ENCODE data around the gene MYLK.
"Not testable (repeated sequence)": the region's sequence is repeated elsewhere in the genome, so short reads cannot be mapped to it uniquely, and the experiment has no call there.

Gene MYLK

GRCh38 chr3:123884203-123884831 is at the start of gene MYLK:
Gene MYLK, minus strand, starts transcription at chr3:123884332. Its CDS starts 90,491 bp downstream, at chr3:123793841.
- DNase-seq (ENCODE audit: low read depth in 2 of 2), result peak in 1 of 2 donors; percentile 8

GRCh38 chr3:123930445-123930844 is 46.3 kb upstream of the MYLK start:
- no peak for DNase-seq (ENCODE audit: low read depth in 2 of 2)

DNA sequence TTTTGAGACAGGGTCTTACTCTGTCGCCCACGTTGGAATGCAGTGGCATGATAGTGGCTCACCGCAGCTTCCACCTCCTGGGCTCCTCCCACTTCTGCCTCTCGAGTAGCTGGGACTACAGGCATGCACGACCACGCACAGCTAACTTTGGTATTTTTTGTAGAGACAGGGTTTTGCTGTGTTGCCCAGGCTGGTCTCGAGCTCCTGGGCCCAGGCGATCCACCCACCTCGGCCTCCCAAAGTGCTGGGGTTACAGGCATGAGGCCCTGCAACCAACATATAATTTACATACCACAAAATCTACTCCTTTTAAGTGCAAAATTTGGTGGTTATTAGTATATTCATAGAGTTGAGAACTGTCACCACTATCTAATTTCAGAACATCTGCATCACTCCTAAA is 45.2 kb upstream of the MYLK start:
- no peak for DNase-seq (ENCODE audit: low read depth in 2 of 2)

DNA sequence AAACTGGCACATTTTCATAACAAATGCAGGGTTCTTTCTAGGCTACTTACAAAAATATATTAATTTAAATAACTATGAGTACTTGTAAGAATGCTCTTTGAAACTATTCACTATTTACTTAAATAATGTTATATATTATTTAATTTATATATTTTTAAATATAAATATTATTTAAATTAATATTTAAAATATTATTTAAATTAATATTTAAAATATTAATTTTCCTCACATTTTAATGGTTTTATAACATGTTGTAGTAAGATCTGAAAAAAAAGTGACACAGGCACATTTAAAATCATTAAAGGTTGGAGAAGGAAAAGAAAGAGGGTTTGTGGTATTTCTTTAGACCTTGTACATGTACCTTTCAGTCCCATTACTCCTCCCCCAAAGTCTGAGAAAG is 42.3 kb upstream of the MYLK start:
- DNase-seq (ENCODE audit: low read depth in 2 of 2), result no peak

- DNase-seq (ENCODE audit: low read depth in 2 of 2), result no peak
Observed at GRCh38 chr3:123920868-123921267, 36.7 kb upstream of the MYLK start.

- no peak for DNase-seq (ENCODE audit: low read depth in 2 of 2)
Observed at GRCh38 chr3:123920383-123920782, 36.3 kb upstream of the MYLK start.

DNA sequence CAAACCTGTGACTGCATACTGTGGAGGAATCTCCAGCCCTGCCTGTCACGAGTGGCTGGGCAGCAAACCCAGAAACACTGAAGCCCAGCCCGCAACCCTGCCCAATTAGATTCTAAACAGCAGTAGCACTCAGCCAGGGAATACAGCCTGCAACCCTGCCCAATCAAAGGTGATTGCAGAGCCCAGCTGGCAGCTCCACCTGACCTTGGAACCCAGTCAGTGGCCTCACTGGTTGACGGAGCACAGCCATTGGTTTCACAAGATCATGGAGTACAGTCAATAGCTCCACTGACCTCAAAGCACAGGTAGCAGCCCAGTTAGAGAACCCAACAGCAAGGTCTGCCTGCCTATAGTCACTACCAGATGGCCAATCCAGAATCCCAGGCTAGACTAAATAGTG is 35.2 kb upstream of the MYLK start:
- DNase-seq (ENCODE audit: low read depth in 2 of 2), result no peak

GRCh38 chr3:123914829-123915228 is 30.7 kb upstream of the MYLK start:
- DNase-seq (ENCODE audit: low read depth in 2 of 2), result no peak

GRCh38 chr3:123909785-123910184 is 25.7 kb upstream of the MYLK start:
- no peak for DNase-seq (ENCODE audit: low read depth in 2 of 2)

DNA sequence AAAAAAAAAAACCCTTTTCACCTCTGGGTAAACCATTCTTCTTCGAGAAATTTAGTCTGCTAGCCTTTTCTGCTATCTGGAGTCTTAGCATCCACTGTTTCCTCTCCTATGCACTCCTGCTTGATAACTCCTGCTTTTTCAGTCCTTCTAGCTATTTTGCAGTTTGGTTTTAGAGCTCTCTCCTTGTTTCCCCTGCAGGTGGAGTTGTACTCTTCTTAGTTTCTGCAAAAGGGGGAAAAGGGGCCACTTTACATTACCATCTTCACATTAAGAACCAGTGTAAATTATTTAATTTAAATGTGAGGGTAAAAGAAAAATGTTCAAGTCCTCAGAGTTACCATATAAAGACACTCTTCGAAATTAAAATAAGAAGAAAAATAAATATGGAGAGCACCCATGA is 23.6 kb upstream of the MYLK start:
- no peak for DNase-seq (ENCODE audit: low read depth in 2 of 2)

- DNase-seq (ENCODE audit: low read depth in 2 of 2), result no peak
Observed at GRCh38 chr3:123899300-123899865, 15.3 kb upstream of the MYLK start.

DNA sequence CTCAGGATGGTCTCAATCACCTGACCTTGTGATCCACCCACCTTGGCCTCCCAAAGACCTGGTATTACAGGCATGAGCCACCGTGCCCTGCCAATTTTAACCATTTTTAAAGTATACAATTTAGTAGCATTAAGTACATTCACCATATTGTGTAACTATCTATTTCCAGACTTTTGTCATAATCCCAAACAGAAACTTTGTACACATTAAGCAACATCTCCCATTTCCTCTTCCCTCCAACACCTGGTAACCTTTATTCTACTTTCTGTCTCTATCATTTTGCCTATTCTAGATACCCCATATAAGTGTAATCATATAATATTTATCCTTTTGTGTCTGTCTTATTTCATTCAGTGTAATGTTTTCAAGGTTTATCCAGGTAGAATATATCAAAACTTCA is 8.9 kb upstream of the MYLK start:
- no peak for DNase-seq (ENCODE audit: low read depth in 2 of 2)

GRCh38 chr3:123892195-123892594 is 8.1 kb upstream of the MYLK start:
- DNase-seq (ENCODE audit: low read depth in 2 of 2), result no peak

- not testable (repeated sequence) for DNase-seq (ENCODE audit: low read depth in 2 of 2)
Observed at GRCh38 chr3:123890991-123891390, 6.9 kb upstream of the MYLK start.

DNA sequence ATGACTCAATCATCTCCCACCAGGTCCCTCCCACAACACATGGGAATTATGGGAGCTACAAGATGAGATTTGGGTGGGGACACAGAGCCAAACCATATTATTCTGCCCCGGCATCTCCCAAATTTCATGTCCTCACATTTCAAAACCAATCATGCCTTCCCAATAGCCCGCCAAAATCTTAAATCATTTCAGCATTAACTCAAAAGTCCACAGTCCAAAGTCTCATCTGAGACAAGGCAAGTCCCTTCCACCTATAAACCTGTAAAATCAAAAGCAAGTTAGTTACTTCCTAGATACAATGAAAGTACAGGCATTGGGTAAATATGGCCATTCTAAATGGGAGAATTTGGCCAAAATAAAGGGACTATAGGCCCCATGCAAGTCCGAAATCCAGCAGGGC is 6.0 kb upstream of the MYLK start:
- DNase-seq (ENCODE audit: low read depth in 2 of 2), result not testable (repeated sequence)

- DNase-seq (ENCODE audit: low read depth in 2 of 2), result no peak
Observed at GRCh38 chr3:123884993-123885392, 861 bp upstream of the MYLK start.

DNA sequence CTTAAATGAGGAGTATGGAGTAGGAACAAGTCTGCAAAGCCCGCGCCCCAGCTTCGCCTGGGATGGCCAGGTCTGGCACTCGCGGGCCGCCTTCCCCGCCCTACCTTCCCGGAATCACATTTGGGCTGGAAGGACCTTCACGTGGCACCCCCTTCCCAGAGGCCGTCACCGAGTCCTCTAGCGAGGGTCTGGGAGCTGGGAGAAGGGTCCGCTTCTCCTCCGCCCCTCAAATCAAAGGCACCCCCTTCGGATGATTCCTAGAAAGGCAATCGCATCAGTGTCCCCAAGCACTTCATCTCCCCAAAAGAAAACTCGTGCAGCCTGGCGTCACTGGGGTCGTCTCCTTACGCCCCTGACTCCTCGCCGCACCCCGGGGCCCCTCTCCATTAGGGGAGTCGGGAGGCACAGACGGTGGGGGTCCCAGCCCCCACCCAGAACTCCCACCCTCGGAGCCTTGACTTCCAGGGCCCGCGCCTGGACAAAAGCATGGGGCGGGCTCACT is 380 bp downstream of the MYLK start:
- no peak for DNase-seq (ENCODE audit: low read depth in 2 of 2)

- no peak for DNase-seq (ENCODE audit: low read depth in 2 of 2)
Observed at GRCh38 chr3:123883111-123883510, 1.0 kb downstream of the MYLK start.

GRCh38 chr3:123881771-123882170 is 2.4 kb downstream of the MYLK start:
- DNase-seq (ENCODE audit: low read depth in 2 of 2), result no peak

DNA sequence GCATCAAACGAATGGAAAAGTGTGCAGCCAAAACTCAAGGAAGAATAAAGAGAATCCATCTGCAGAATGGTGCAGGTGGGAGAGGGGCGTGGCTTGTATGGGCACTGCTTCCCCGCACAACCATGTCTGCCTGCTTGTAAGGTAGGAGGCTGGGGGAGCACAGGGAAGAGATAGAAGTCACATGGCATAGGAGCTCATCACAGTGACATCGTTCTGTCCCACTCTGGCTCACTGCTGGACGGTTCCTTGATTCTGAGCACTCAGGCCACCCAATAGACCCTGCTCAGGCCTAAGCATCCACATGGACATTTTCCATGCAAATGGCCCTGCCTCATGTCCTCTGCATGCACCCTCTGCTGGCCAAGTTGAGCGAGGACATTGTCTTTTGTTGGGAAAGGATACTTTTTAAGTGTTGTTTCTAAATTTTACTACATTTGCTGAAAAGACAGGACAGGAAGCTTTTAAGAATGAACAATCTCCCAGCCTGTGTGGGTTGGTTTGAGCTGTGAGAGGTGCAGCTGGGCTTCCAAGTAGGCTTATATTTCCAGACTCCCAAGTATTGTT is 3.1 kb downstream of the MYLK start:
- no peak for DNase-seq (ENCODE audit: low read depth in 2 of 2)

DNA sequence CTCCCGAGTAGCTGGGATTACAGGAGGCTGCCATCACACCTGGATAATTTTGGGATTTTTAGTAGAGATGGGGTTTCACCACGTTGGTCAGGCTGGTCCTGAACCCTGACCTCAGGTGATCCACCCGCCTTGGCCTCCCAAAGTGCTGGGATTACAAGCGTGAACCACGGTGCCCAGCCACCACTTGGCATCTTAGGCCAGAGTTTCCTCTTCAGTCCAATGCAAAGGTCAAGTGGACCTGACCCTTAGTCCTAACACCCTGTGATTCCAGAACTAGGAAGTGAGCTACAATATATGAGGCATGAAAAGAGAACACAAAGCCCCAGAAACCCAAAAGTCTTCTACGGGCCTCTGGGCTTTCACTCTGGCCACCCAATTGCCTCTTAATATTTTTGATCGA is 5.3 kb downstream of the MYLK start:
- DNase-seq (ENCODE audit: low read depth in 2 of 2), result no peak

- DNase-seq (ENCODE audit: low read depth in 2 of 2), result no peak
Observed at GRCh38 chr3:123877965-123878364, 6.2 kb downstream of the MYLK start.

GRCh38 chr3:123877466-123877865 is 6.7 kb downstream of the MYLK start:
- no peak for DNase-seq (ENCODE audit: low read depth in 2 of 2)
